H9 (cell line): ENCODE results near the gene TENM4. TPM values are rescaled to one million over a fixed set of nuclear protein-coding genes. Genes with fewer than 3 reads are reported as not detected.
A peak's percentile ranks its signal among the peaks of the same experiment; 100 is the strongest.

Experiments
- DNase-seq: peaks from one replicate; pipeline ENCODE4 v3.0.0-alpha.2; 2017
- H2AFZ ChIP-seq: one replicate; pipeline ENCODE4 v1.6.1; 2013; ENCODE audit warnings: mild to moderate bottlenecking, low read length, control low read depth, moderate library complexity
- H2AK5ac ChIP-seq: 2 replicates; pipeline ENCODE4 v1.6.1; 2013; ENCODE audit warnings: low read length, control low read depth, mixed read lengths; ENCODE audit not compliant: insufficient read length
- H2BK120ac ChIP-seq: one replicate; pipeline ENCODE4 v1.6.1; 2013; ENCODE audit warnings: low read depth, mild to moderate bottlenecking, low read length, control low read depth, inconsistent platforms; ENCODE audit not compliant: poor library complexity, severe bottlenecking
- H2BK12ac ChIP-seq: 2 replicates; pipeline ENCODE4 v1.6.1; 2013; ENCODE audit warnings: low read length, control low read depth, mixed read lengths, low read depth; ENCODE audit not compliant: insufficient read length
- H2BK15ac ChIP-seq: 2 replicates; pipeline ENCODE4 v1.6.1; 2013; ENCODE audit warnings: low read depth, low read length, control low read depth
- H2BK20ac ChIP-seq: one replicate; pipeline ENCODE4 v1.6.1; 2013; ENCODE audit warnings: low read depth, mild to moderate bottlenecking, low read length, control low read depth, inconsistent platforms; ENCODE audit not compliant: poor library complexity, severe bottlenecking
- H2BK5ac ChIP-seq: 2 replicates; pipeline ENCODE4 v1.6.1; 2013; ENCODE audit warnings: low read length, control low read depth, mixed read lengths; ENCODE audit not compliant: insufficient read length
- H3K14ac ChIP-seq: 2 replicates; pipeline ENCODE4 v1.6.1; 2013; ENCODE audit warnings: low read length, control low read depth; ENCODE audit not compliant: insufficient read depth
- H3K18ac ChIP-seq: 2 replicates; pipeline ENCODE4 v1.6.1; 2013; ENCODE audit warnings: low read depth, mild to moderate bottlenecking, mixed read lengths, low read length, control low read depth; ENCODE audit not compliant: insufficient read length
- H3K23ac ChIP-seq: 2 replicates; pipeline ENCODE4 v1.6.1; 2013; ENCODE audit warnings: low read length, control low read depth, mixed read lengths, low read depth; ENCODE audit not compliant: insufficient read length
- H3K23me2 ChIP-seq: 2 replicates; pipeline ENCODE4 v1.6.1; 2013; ENCODE audit warnings: low read depth, mild to moderate bottlenecking, mixed read lengths, low read length, control low read depth; ENCODE audit not compliant: insufficient read length, poor library complexity, severe bottlenecking
- H3K27ac ChIP-seq: 2 replicates; pipeline ENCODE4 v1.5.1; 2013; ENCODE audit warnings: low read length, control low read depth, mixed read lengths, low read depth; ENCODE audit not compliant: insufficient read length
- H3K27me3 ChIP-seq: 2 replicates; pipeline ENCODE4 v1.6.1; 2013; ENCODE audit warnings: low read length, control low read depth, inconsistent platforms; ENCODE audit not compliant: insufficient read depth
- H3K4ac ChIP-seq: 2 replicates; pipeline ENCODE4 v1.6.1; 2013; ENCODE audit warnings: low read depth, mild to moderate bottlenecking, control low read depth, inconsistent platforms, low read length, moderate library complexity
- H3K4me1 ChIP-seq: 2 replicates; pipeline ENCODE4 v1.6.1; 2013; ENCODE audit warnings: low read length, control low read depth, inconsistent platforms; ENCODE audit not compliant: insufficient read depth
- H3K4me2 ChIP-seq: 2 replicates; pipeline ENCODE4 v1.6.1; 2013; ENCODE audit warnings: low read length, control low read depth, mixed read lengths; ENCODE audit not compliant: insufficient read length, insufficient read depth
- H3K56ac ChIP-seq: 2 replicates; pipeline ENCODE4 v1.6.1; 2013; ENCODE audit warnings: low read depth, mild to moderate bottlenecking, mixed read lengths, low read length, control low read depth; ENCODE audit not compliant: insufficient read length
- H3K79me1 ChIP-seq: 2 replicates; pipeline ENCODE4 v1.6.1; 2013; ENCODE audit warnings: low read depth, mild to moderate bottlenecking, moderate library complexity, low read length, control low read depth, inconsistent platforms; ENCODE audit not compliant: insufficient read depth, poor library complexity, severe bottlenecking
- H3K79me2 ChIP-seq: 2 replicates; pipeline ENCODE4 v1.6.1; 2013; ENCODE audit warnings: low read length, control low read depth, inconsistent platforms; ENCODE audit not compliant: insufficient read depth
- H3K9ac ChIP-seq: 2 replicates; pipeline ENCODE4 v1.6.1; 2013; ENCODE audit warnings: low read length, control low read depth, mixed read lengths; ENCODE audit not compliant: insufficient read length; ENCODE audit errors: extremely low read depth
- H3K9me3 ChIP-seq: one replicate; pipeline ENCODE4 v1.6.1; 2013; ENCODE audit warnings: low read depth, low read length, inconsistent platforms; ENCODE audit not compliant: control insufficient read depth
- H3T11ph ChIP-seq: one replicate; pipeline ENCODE4 v1.6.1; 2013; ENCODE audit warnings: mild to moderate bottlenecking, low read length, control low read depth, inconsistent platforms
- H4K20me1 ChIP-seq: one replicate; pipeline ENCODE4 v1.6.1; 2013; ENCODE audit not compliant: control insufficient read depth, insufficient read length, insufficient read depth
- H4K5ac ChIP-seq: 2 replicates; pipeline ENCODE4 v1.6.1; 2013; ENCODE audit warnings: low read depth, mild to moderate bottlenecking, mixed read lengths, low read length, control low read depth; ENCODE audit not compliant: insufficient read length
- H4K8ac ChIP-seq: replicated peaks from 2 replicates; pipeline ENCODE4 v1.6.1; 2013; ENCODE audit warnings: low read length, control low read depth, mixed read lengths, low read depth; ENCODE audit not compliant: insufficient read length
- H4K91ac ChIP-seq: 2 replicates; pipeline ENCODE4 v1.6.1; 2013; ENCODE audit warnings: low read depth, mild to moderate bottlenecking, moderate library complexity, mixed read lengths, low read length, control low read depth; ENCODE audit not compliant: insufficient read length
- H3K27ac Mint-ChIP-seq, 3 experiments: 2 replicates in 2 of 3; 3 replicates in 1 of 3; pipeline ENCODE4 v1.8.0; 2020 to 2021; ENCODE audit warnings: mixed read lengths in 3 of 3, mild to moderate bottlenecking in 1 of 3, moderate library complexity in 1 of 3
- H3K27me3 Mint-ChIP-seq: 2 replicates; pipeline ENCODE4 v1.8.0; 2021; ENCODE audit warnings: low read depth, mild to moderate bottlenecking, moderate library complexity, mixed read lengths
- H3K36me3 Mint-ChIP-seq, 3 experiments: 2 replicates in 2 of 3; 3 replicates in 1 of 3; pipeline ENCODE4 v1.8.0; 2020 to 2021; ENCODE audit warnings: low read depth in 3 of 3, mixed read lengths in 3 of 3; ENCODE audit not compliant: insufficient read depth in 1 of 3
- H3K4me1 Mint-ChIP-seq, 2 experiments: 2 replicates each; pipeline ENCODE4 v1.8.0; 2020; ENCODE audit warnings: mixed read lengths in 2 of 2
- H3K4me3 Mint-ChIP-seq, 2 experiments: 2 replicates in 1 of 2; 3 replicates in 1 of 2; pipeline ENCODE4 v1.8.0; 2020 to 2021; ENCODE audit warnings: mild to moderate bottlenecking in 2 of 2, mixed read lengths in 2 of 2, moderate library complexity in 1 of 2
- H3K9me3 Mint-ChIP-seq, 2 experiments: 2 replicates in 1 of 2; 3 replicates in 1 of 2; pipeline ENCODE4 v1.8.0; 2020; ENCODE audit warnings: mild to moderate bottlenecking in 2 of 2, mixed read lengths in 2 of 2, moderate library complexity in 1 of 2
- CTCF ChIP-seq: fragments of 200-600 bp; sonication (generic); conservative IDR thresholded peaks from 3 replicates; pipeline ENCODE4 v1.8.0; 2021; ENCODE audit warnings: antibody characterized with exemption, mild to moderate bottlenecking
- WGBS: extraction: QIAGEN DNeasy Blood & Tissue Kit; methylation state at CpG from one replicate; pipeline ENCODE4 v1.1.7; 2013; ENCODE audit warnings: missing lambda C conversion rate, low lambda C conversion rate, mixed read lengths; ENCODE audit not compliant: insufficient read length; ENCODE audit errors: extremely low coverage; 5-methylcytosine and 5-hydroxymethylcytosine counted together
- total RNA-seq: library from RNA; stranded (reverse); gene quantifications from 2 replicates; pipeline ENCODE4 v1.2.1, GENCODE V29; 2021

Gene TENM4
- total RNA-seq, 1 experiment from 2014 or later: 4.6 TPM

- no peak overlapping the region for H3K4me2 ChIP-seq
- Mint-ChIP-seq H3K27me3 (no peaks in the 10 kb centered on the region; the same call in 1 of the 2 replicates), H3K36me3 (no peaks in the 10 kb centered on the region), H3K9me3 (no peaks in the 10 kb centered on the region; a peak in 1 of 5 replicates), H3K4me1 (peaks cover 2 to 13% of the 10 kb centered on the region in 2 experiments), H3K4me3 (no peak overlapping the region), H3K27ac (peak overlapping the region in 1 of 3 experiments; percentile 9; a peak in 2 of 7 replicates)
- no peak for DNase-seq
- no peak overlapping the region for H2BK12ac ChIP-seq
- H2AFZ ChIP-seq: no peak overlapping the region
- no peaks in the 10 kb centered on the region for H3K79me1 ChIP-seq
- WGBS: no CpG with 5 or more reads among the region's 11 CpGs
- no peaks in the 10 kb centered on the region for H3K9me3 ChIP-seq
- no peaks in the 10 kb centered on the region for H3K4me1 ChIP-seq
- H3K27ac ChIP-seq: no peak overlapping the region
- no peaks in the 10 kb centered on the region for H3K27me3 ChIP-seq
- H3K23ac ChIP-seq: no peak overlapping the region
- no peaks in the 10 kb centered on the region for H3K23me2 ChIP-seq
- H2BK120ac ChIP-seq: no peak overlapping the region
- no peak overlapping the region for H4K5ac ChIP-seq
- no peak overlapping the region for H3T11ph ChIP-seq
- H3K79me2 ChIP-seq: no peaks in the 10 kb centered on the region
- no peak overlapping the region for H4K8ac ChIP-seq
- H3K9ac ChIP-seq: no peak overlapping the region
- H3K14ac ChIP-seq: no peak overlapping the region
- TF ChIP-seq CTCF: no peak
- no peak overlapping the region for H2BK5ac ChIP-seq
- no peak overlapping the region for H2BK15ac ChIP-seq
- H3K56ac ChIP-seq: no peak overlapping the region
- H2BK20ac ChIP-seq: no peak overlapping the region
- H4K91ac ChIP-seq: no peak overlapping the region
- no peaks in the 10 kb centered on the region for H4K20me1 ChIP-seq
- H2AK5ac ChIP-seq: no peak overlapping the region
- H3K4ac ChIP-seq: no peak overlapping the region
- H3K18ac ChIP-seq: no peak overlapping the region
These were observed 204.3 kb downstream of the TENM4 start for GRCh38 chr11:79236541-79236971.
